ENCODE results near the gene EIF4G2.

The EIF4G2 gene

DNA sequence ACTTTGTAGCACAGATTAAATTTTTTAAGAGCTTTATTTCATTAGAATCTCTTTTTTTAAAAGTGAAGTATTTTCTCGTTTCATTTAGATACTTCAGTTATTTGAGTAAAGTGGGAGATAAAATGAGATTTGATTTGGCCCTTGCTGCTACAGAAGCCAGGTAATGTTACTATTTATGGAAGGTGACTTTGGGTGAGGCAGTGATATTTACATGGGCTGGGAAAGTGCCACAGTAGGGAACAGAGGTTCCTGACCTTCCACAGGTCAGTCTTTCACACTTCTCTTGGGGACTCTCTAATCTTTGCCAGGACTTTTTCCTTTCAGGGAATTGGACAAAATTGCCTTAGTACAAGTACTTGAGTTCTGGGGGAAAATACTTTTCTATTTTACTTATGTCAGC lies 37.3 kb downstream of the EIF4G2 start:
- DNase-seq (ENCODE audit: low read depth): no peak

GRCh38 chr11:10770626-10771254 lies 38.0 kb downstream of the EIF4G2 start:
- DNase-seq (ENCODE audit: low read depth): no peak

- DNase-seq (ENCODE audit: low read depth): no peak
Observed at GRCh38 chr11:10764412-10764811, 44.3 kb downstream of the EIF4G2 start.

DNA sequence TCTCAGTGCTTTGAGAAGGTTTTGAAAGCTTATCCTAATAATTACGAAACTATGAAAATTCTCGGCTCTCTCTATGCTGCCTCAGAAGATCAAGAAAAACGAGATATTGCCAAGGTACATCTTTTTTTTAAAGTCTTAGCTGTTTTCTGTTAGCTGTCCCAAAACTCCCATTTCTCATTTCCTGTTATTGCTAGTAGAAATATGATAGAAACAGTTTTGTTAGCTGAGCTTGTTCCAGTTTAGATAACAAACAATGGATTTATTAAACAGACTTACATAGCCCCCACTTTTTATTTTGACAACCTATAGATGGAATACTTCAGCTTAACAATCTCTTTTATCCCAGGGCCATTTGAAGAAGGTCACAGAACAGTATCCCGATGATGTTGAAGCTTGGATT lies 45.0 kb downstream of the EIF4G2 start:
- no peak for DNase-seq (ENCODE audit: low read depth)

- no peak for DNase-seq (ENCODE audit: low read depth)
Observed at GRCh38 chr11:10762913-10763421, 45.8 kb downstream of the EIF4G2 start.

DNA sequence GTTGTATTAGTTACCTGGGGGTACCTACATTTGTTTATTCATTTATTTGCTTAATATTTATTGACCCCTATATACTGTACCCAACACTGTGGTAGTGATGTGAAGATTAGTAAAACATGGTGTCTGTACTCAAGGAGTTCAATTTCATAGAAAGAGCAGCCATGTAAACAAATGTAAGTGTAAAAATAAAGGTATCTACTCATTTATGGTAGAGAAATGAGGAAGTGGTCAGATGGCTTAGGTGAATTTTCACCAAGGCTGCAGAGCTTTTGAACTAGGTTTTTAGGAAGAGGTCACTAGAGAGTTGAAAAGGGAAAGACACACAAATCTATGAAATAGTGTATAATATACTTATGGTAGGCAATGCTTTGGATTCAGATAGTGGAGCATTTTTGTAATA lies 46.5 kb downstream of the EIF4G2 start:
- no peak for DNase-seq (ENCODE audit: low read depth)

DNA sequence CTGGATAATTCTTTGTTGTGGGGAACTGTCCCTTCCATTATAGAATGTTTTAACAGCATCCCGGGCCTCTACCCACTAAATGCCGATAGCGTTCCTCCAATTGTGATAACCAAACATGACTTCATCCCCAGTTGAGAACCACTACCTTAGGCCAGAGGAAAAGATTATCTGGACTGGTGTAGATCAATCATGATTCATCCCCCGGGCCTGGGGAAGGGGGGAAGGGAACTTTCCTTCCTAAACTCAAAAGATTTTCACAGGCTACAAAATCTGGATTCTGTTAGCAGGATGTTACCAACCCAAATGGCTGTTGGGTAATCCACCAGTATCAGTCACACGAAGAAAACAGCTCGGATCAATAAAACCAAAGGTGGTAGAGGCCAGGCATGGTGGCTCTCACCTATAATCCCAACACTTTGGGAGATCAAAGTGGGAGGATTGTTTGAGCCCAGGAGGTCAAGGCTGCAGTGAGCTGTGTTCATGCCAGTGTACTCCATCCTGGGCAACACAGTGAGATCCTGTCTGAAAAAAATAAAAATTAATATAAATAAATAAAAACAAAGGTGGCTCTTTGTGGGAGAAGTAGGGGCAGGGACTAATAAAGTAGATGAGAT lies 47.5 kb downstream of the EIF4G2 start:
- DNase-seq (ENCODE audit: low read depth): no peak

- no peak for DNase-seq (ENCODE audit: low read depth)
Observed at GRCh38 chr11:10758957-10759356, 49.8 kb downstream of the EIF4G2 start.

- DNase-seq (ENCODE audit: low read depth): no peak
Observed at GRCh38 chr11:10752486-10752885, 56.2 kb downstream of the EIF4G2 start.

GRCh38 chr11:10752061-10752460 lies 56.7 kb downstream of the EIF4G2 start:
- no peak for DNase-seq (ENCODE audit: low read depth)

DNA sequence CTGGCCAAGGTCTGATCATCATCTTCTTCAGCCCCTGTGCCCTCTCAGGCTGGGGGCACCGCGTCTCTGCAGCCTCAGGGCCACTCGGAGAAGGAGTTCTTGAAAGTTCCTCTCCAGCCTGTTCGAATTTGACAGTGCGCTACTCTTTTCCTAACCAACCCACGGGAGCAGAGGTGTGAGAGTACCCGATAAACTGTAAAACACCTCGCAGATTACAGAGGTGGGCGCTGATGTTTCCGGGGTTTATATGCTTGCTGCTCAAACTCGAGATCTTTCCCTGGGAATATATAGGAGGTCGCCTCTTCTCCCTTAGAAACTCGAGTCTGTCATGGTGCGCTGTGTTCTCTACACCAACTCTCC lies 57.2 kb downstream of the EIF4G2 start:
- DNase-seq (ENCODE audit: low read depth): no peak

GRCh38 chr11:10750838-10751580 lies 57.7 kb downstream of the EIF4G2 start, which contains the start of gene CTR9:
CTR9 (plus strand) TSS chr11:10751246; CDS start chr11:10751413, 167 bp downstream.
- peak; percentile 83 for DNase-seq (ENCODE audit: low read depth)

- DNase-seq (ENCODE audit: low read depth): no peak
Observed at GRCh38 chr11:10749476-10749875, 59.2 kb downstream of the EIF4G2 start.

DNA sequence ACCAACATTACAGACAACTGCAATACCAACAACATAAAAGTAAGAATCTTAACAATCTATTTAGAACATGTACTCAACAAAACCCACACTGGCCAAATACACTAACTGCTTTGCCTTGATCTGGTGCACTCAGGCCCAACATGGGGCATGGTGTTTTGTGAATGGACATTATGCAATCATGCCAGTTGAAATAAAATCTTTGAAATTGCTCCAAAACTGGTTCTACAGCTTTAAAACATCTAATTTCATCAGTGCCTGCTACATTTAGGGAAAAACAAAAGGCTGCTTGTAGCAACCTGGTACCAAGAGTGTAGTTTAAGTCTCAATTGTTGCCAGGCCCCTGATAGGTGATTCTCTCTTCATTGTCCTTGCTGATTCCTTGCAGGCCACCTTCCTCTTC lies 61.0 kb downstream of the EIF4G2 start:
- DNase-seq (ENCODE audit: low read depth): no peak

All from HS-27A (cell line).